Activated B cell treated with CpG ODN at 0.5 μM for 24 hours (primary cell): ENCODE measurements around the gene FUCA1. TPM values are rescaled to one million over a fixed set of nuclear protein-coding genes. Genes with fewer than 3 reads are reported as not detected.

ENCODE experiments used
- ATAC-seq: fragments of 200-7000 bp; cut with Tn5 transposase; one replicate; pipeline ENCODE4 v1.10.0; 2021; ENCODE audit warnings: low read depth, mild to moderate bottlenecking, moderate library complexity
- CTCF ChIA-PET: fragments of 350-600 bp; sonication (Branson Sonifier 250); formaldehyde crosslinking; loops from one replicate; lab custom pipeline; 2021; ENCODE audit warnings: antibody characterized with exemption; lab: Charles Lee
- POLR2A ChIA-PET: fragments of 350-600 bp; sonication (Branson Sonifier 250); formaldehyde crosslinking; loops from one replicate; lab custom pipeline; 2021; ENCODE audit warnings: antibody characterized with exemption; lab: Charles Lee
- DNase-seq: peaks from one replicate; pipeline ENCODE4 v3.0.0; 2022
- H3K27ac Mint-ChIP-seq: one replicate; pipeline ENCODE4 v1.8.0; 2020; ENCODE audit warnings: mixed read lengths
- H3K27me3 Mint-ChIP-seq: one replicate; pipeline ENCODE4 v1.8.0; 2021; ENCODE audit warnings: mixed read lengths
- H3K36me3 Mint-ChIP-seq: one replicate; pipeline ENCODE4 v1.8.0; 2021; ENCODE audit warnings: low read depth, mixed read lengths
- H3K4me1 Mint-ChIP-seq: one replicate; pipeline ENCODE4 v1.8.0; 2021; ENCODE audit warnings: mixed read lengths
- H3K4me3 Mint-ChIP-seq: one replicate; pipeline ENCODE4 v1.8.0; 2020; ENCODE audit warnings: mild to moderate bottlenecking, mixed read lengths
- H3K9me3 Mint-ChIP-seq: one replicate; pipeline ENCODE4 v1.8.0; 2020; ENCODE audit warnings: mixed read lengths
- intact Hi-C: fragments of 100-400 bp; cut with micrococcal nuclease; formaldehyde crosslinking; loops from one replicate; pipeline ENCODE4 v1.15.1; 2024
- total RNA-seq: library from RNA; stranded (reverse); gene quantifications from 2 replicates; pipeline ENCODE4 v1.2.3, GENCODE V29; 2022
- TF ChIP-seq, protein P1 (sequence below): fragments of 200-600 bp; IDR thresholded peaks from one replicate; pipeline ENCODE4 v1.8.0; 2022; ENCODE audit warnings: antibody characterized with exemption, mild to moderate bottlenecking

The FUCA1 gene
- total RNA-seq, 1 donor from 2014 or later, result 10.7 TPM

DNA sequence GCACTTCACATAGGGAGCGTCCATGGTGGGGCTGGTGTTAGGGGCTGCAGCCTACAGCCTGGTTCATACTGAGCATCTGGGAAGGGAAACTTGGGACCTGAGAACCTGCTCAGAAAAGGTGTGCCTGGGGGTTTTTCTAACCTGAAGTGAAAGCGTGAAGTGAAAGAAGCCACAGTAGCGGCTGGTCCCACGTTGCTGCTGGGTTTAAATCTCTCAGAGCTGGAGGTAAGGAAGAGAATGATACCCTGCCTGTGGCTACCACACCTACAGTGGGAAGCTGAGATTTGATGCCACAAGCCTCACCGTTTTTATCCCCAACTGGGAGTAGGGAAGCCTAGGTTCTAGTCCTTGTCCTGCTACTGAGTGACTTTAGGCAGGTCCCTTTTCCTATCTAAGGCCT lies 21.0 kb upstream of the FUCA1 start:
- peaks cover 56% of the 10 kb centered on the region for H3K36me3 Mint-ChIP-seq
- DNase-seq (peak; percentile 31), ATAC-seq (peak; percentile 64)
- TF ChIP-seq, protein P1, sequence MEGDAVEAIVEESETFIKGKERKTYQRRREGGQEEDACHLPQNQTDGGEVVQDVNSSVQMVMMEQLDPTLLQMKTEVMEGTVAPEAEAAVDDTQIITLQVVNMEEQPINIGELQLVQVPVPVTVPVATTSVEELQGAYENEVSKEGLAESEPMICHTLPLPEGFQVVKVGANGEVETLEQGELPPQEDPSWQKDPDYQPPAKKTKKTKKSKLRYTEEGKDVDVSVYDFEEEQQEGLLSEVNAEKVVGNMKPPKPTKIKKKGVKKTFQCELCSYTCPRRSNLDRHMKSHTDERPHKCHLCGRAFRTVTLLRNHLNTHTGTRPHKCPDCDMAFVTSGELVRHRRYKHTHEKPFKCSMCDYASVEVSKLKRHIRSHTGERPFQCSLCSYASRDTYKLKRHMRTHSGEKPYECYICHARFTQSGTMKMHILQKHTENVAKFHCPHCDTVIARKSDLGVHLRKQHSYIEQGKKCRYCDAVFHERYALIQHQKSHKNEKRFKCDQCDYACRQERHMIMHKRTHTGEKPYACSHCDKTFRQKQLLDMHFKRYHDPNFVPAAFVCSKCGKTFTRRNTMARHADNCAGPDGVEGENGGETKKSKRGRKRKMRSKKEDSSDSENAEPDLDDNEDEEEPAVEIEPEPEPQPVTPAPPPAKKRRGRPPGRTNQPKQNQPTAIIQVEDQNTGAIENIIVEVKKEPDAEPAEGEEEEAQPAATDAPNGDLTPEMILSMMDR, result no peak
- POLR2A ChIA-PET, result interaction anchor here (1.0 to 8.0 kb wide), 11 partner anchors 8 to 330 kb away, joined by 3 to 208 read pairs (median 8); partner anchors contain the start of genes CNR2, FUCA1 and ID3
- H3K4me1 Mint-ChIP-seq, result peaks cover 81% of the 10 kb centered on the region
- CTCF ChIA-PET, result interaction anchor here (1.8 to 2.3 kb wide), 2 partner anchors 20 to 27 kb away, joined by 10 to 12 read pairs; no protein-coding TSS in a partner anchor
- peak overlapping the region; percentile 97 for H3K27ac Mint-ChIP-seq
- no peaks in the 10 kb centered on the region for H3K27me3 Mint-ChIP-seq
- H3K9me3 Mint-ChIP-seq, result no peaks in the 10 kb centered on the region
- intact Hi-C loops, result loop anchor here (2.0 kb wide), 1 partner anchor 50 kb away; no protein-coding TSS in a partner anchor
- peak overlapping the region; percentile 74 for H3K4me3 Mint-ChIP-seq

DNA sequence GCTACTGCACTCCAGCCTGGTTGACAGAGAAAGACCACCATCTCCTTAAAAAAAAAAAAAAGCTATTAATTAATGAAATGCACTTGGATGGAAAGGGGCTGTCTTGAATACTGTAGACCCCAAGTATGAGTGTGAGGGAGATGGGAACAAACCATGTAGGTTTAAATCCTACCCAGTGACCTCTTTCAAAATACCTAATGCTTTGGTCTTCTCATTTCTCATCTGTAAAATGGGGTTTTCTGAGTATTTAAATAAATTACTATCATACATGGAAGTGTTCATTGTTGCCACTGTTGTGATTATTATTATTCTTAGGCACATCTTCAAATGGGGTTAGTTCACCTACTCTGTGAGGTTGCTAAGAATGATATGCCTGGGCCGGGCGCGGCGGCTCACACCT lies 17.1 kb upstream of the FUCA1 start:
- CTCF ChIA-PET, result interaction anchor here (1.1 kb wide), 1 partner anchor 31 kb away, joined by 5 read pairs; no protein-coding TSS in a partner anchor
- Mint-ChIP-seq H3K4me1 (peaks cover 56% of the 10 kb centered on the region), H3K27me3 (no peaks in the 10 kb centered on the region)

DNA sequence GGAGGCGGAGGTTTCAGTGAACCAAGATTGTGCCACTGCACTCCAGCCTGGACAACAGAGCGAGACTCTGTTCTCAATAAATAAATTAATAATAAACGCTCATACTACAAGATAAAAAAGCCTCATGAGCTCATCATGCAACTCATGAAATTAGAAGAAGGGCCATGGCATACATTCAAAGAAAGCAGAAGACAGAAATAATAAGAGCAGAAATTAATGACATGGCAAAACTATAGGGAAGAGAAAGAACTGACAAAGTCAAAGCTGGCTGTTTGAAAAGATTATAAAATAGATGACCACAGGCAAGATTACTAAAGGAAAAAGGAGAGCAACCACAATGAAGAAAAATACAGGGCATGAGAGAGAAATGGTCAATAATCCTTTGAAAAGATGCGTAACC lies 14.7 kb upstream of the FUCA1 start:
- Mint-ChIP-seq H3K9me3 (peaks cover 9% of the 10 kb centered on the region), H3K4me1 (peaks cover 33% of the 10 kb centered on the region), H3K27me3 (no peaks in the 10 kb centered on the region), H3K36me3 (peaks cover 60% of the 10 kb centered on the region), H3K27ac (peak overlapping the region; percentile 27), H3K4me3 (no peak overlapping the region)
- ChIA-PET CTCF (interaction anchor here (0.6 kb wide), 1 partner anchor 73 kb away, joined by 3 read pairs; no protein-coding TSS in a partner anchor), POLR2A (no interaction called here)
- intact Hi-C loops, result no loop called here
- no peak for ATAC-seq
- no peak for DNase-seq
- TF ChIP-seq, protein P1, result no peak

More for the DNA sequence above, 17.1 kb upstream of the FUCA1 start:
- H3K27ac Mint-ChIP-seq, result peak overlapping the region; percentile 68
- intact Hi-C loops, result no loop called here
- TF ChIP-seq, protein P1, result no peak
- POLR2A ChIA-PET, result interaction anchor here (1.0 to 8.0 kb wide), 3 partner anchors 17 to 74 kb away, joined by 3 to 208 read pairs (median 6); partner anchors contain the start of gene CNR2
- ATAC-seq (no peak), DNase-seq (no peak)
- no peak overlapping the region for H3K4me3 Mint-ChIP-seq
- H3K9me3 Mint-ChIP-seq, result no peaks in the 10 kb centered on the region
- peaks cover 44% of the 10 kb centered on the region for H3K36me3 Mint-ChIP-seq

DNA sequence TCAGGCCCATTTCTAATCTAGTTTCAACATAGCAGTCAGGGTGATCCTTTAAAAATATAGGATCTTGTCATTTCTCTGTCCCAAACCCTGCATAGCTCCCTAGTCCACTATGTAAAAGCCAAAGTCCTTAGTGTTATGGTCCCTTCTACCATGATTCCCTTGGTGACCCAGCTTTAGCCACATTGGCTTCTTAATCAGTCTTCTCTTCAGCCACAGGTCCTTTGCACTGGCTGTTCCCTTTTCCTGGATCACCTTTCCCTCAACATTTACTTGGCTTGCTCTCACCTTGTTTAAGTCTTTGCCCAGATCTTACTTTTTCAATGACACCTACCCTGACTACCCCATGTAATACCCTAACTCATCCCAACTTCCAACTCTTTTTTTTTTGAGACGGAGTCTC lies 11.7 kb upstream of the FUCA1 start:
- H3K36me3 Mint-ChIP-seq, result peaks cover 65% of the 10 kb centered on the region
- no peaks in the 10 kb centered on the region for H3K27me3 Mint-ChIP-seq
- H3K4me1 Mint-ChIP-seq, result peaks cover 14% of the 10 kb centered on the region
- H3K4me3 Mint-ChIP-seq, result no peak overlapping the region
- TF ChIP-seq, protein P1, result no peak
- peaks cover 9% of the 10 kb centered on the region for H3K9me3 Mint-ChIP-seq
- intact Hi-C loops, result no loop called here
- POLR2A ChIA-PET, result interaction anchor here (0.6 to 3.8 kb wide), 4 partner anchors 12 to 95 kb away, joined by 3 to 27 read pairs (median 4); no protein-coding TSS in a partner anchor
- ATAC-seq (no peak), DNase-seq (no peak)
- CTCF ChIA-PET, result interaction anchor here (1.2 kb wide), 1 partner anchor 11 kb away, joined by 3 read pairs; no protein-coding TSS in a partner anchor
- peak overlapping the region; percentile 10 for H3K27ac Mint-ChIP-seq

DNA sequence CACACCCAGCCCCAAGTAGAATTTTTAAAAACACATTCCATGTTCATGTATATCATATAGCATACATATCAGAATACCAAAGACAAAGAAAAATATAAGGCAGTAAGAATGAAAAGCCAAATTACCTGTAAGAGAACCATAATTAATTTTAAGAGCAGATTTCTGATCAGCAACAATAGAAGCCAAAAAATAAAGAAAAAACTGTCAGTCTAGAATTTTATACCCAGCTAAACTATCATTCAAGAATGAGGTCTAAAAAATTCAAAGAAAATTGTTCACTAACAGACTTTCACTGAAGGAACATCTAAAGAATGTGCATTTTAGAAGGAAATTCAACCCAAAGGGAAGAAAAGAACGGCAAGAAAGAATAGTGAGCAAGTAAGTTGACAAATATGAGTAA lies 10.6 kb upstream of the FUCA1 start:
- ATAC-seq, result no peak
- H3K9me3 Mint-ChIP-seq, result peaks cover 9% of the 10 kb centered on the region
- no peak overlapping the region for H3K27ac Mint-ChIP-seq
- peaks cover 76% of the 10 kb centered on the region for H3K36me3 Mint-ChIP-seq
- CTCF ChIA-PET, result interaction anchor here (1.2 kb wide), 1 partner anchor 10 kb away, joined by 3 read pairs; no protein-coding TSS in a partner anchor
- POLR2A ChIA-PET, result interaction anchor here (0.6 to 3.8 kb wide), 3 partner anchors 18 to 100 kb away, joined by 3 to 27 read pairs (median 3); partner anchors contain the start of gene PITHD1
- no peak overlapping the region for H3K4me3 Mint-ChIP-seq
- TF ChIP-seq, protein P1, result no peak
- intact Hi-C loops, result no loop called here
- H3K4me1 Mint-ChIP-seq, result peaks cover 15% of the 10 kb centered on the region
- no peak for DNase-seq
- H3K27me3 Mint-ChIP-seq, result no peaks in the 10 kb centered on the region
